Fibroblast of lung (primary cell): ENCODE data around the gene CCL5.

ENCODE experiments used
- EZH2 ChIP-seq: IDR thresholded peaks from 2 replicates; pipeline ENCODE4 v1.5.1; 2012; ENCODE audit warnings: low read length, control low read depth, mild to moderate bottlenecking; ENCODE audit errors: missing control alignments
- TF ChIP-seq, protein P1 (sequence below), 2 donors: IDR thresholded peaks in 1 of 2; conservative IDR thresholded peaks in 1 of 2; 1 replicate in 1 of 2; 2 replicates in 1 of 2; pipeline ENCODE4 v1.5.1; 2011 to 2012; ENCODE audit warnings: low read length in 2 of 2, control low read depth in 1 of 2, inconsistent platforms in 1 of 2, low read depth in 1 of 2, mild to moderate bottlenecking in 1 of 2

DNA sequence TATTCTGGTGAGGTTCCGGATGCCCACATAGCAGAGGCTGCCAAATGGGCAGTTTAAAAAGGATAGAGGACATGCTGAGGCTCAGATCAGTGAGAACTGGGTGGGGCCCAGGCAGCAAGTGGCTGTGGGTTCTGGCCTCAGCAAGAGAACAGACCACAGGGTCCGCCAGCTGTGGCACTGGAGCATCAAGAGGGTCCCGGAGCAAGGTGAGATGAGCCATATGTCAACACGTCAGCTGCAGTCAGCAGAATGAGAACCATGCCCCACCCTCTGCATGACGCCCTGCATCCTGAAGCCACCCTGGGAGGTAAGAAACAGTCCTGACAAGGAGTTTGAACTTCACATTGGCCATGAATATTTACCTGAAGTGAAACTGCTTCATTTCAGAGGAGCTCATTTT, 20.1 kb upstream of the CCL5 start:
- TF ChIP-seq, protein P1, sequence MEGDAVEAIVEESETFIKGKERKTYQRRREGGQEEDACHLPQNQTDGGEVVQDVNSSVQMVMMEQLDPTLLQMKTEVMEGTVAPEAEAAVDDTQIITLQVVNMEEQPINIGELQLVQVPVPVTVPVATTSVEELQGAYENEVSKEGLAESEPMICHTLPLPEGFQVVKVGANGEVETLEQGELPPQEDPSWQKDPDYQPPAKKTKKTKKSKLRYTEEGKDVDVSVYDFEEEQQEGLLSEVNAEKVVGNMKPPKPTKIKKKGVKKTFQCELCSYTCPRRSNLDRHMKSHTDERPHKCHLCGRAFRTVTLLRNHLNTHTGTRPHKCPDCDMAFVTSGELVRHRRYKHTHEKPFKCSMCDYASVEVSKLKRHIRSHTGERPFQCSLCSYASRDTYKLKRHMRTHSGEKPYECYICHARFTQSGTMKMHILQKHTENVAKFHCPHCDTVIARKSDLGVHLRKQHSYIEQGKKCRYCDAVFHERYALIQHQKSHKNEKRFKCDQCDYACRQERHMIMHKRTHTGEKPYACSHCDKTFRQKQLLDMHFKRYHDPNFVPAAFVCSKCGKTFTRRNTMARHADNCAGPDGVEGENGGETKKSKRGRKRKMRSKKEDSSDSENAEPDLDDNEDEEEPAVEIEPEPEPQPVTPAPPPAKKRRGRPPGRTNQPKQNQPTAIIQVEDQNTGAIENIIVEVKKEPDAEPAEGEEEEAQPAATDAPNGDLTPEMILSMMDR (conservative IDR thresholded peaks at IDR 0.05 in 1 of 2, IDR thresholded peaks at IDR 0.05 in 1 of 2; ENCODE audit: low read depth in 1 of 2, low read length in 2 of 2): no peak
- no peak for TF ChIP-seq EZH2
